Endothelial cell of umbilical vein (primary cell): ENCODE data around the gene SOX8.

Experiments
- EZH2 ChIP-seq: IDR thresholded peaks from 2 replicates; pipeline ENCODE4 v1.6.1; 2012; ENCODE audit warnings: borderline replicate concordance, low read depth, mild to moderate bottlenecking, moderate library complexity, low read length, inconsistent platforms; ENCODE audit not compliant: severe bottlenecking
- FOS ChIP-seq: IDR thresholded peaks from 2 replicates; pipeline ENCODE4 v1.6.1; 2011; ENCODE audit warnings: mild to moderate bottlenecking, low read length, moderate library complexity, borderline replicate concordance; ENCODE audit not compliant: insufficient read depth
- JUN ChIP-seq: IDR thresholded peaks from 2 replicates; pipeline ENCODE4 v1.6.1; 2011; ENCODE audit warnings: borderline replicate concordance, low read depth; ENCODE audit not compliant: insufficient read length, insufficient read depth
- POLR2A ChIP-seq: IDR thresholded peaks from 2 replicates; pipeline ENCODE4 v1.6.1; 2012; ENCODE audit warnings: low read depth, mild to moderate bottlenecking, control low read depth, low read length
- POLR2AphosphoS5 ChIP-seq: IDR thresholded peaks from 2 replicates; pipeline ENCODE4 v1.6.1; 2012; ENCODE audit warnings: low read depth, mild to moderate bottlenecking, control low read depth, low read length, moderate library complexity; ENCODE audit not compliant: insufficient read depth
- TF ChIP-seq, protein P1 (sequence below): IDR thresholded peaks from 2 replicates; pipeline ENCODE4 v1.6.1; 2011; ENCODE audit not compliant: insufficient read depth, insufficient read length
- TF ChIP-seq, protein P2 (sequence below), 2 donors: IDR thresholded peaks; 1 replicate in 1 of 2; 2 replicates in 1 of 2; pipeline ENCODE4 v1.5.1; 2011; ENCODE audit warnings: low read length in 2 of 2, mild to moderate bottlenecking in 2 of 2, moderate library complexity in 2 of 2, control low read depth in 1 of 2, inconsistent platforms in 1 of 2, low read depth in 1 of 2; ENCODE audit not compliant: insufficient read depth in 1 of 2; ENCODE audit errors: extremely low read depth in 1 of 2

DNA sequence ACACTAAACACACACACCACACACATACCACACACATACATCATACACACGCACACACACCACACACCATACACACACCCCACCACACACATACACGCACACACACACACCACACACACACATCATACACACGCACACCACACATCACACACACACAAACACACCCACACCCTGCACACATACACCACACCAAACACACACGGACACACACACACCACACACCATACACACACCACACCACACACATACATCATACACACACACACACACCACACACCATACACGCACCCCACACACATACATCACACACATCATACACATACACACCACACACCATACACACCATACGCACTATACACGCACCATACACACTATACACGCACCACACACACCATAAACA, 3.7 kb upstream of the SOX8 start:
- no peak for TF ChIP-seq EZH2
- TF ChIP-seq, protein P1, sequence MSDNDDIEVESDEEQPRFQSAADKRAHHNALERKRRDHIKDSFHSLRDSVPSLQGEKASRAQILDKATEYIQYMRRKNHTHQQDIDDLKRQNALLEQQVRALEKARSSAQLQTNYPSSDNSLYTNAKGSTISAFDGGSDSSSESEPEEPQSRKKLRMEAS = no peak
- TF ChIP-seq, protein P2, sequence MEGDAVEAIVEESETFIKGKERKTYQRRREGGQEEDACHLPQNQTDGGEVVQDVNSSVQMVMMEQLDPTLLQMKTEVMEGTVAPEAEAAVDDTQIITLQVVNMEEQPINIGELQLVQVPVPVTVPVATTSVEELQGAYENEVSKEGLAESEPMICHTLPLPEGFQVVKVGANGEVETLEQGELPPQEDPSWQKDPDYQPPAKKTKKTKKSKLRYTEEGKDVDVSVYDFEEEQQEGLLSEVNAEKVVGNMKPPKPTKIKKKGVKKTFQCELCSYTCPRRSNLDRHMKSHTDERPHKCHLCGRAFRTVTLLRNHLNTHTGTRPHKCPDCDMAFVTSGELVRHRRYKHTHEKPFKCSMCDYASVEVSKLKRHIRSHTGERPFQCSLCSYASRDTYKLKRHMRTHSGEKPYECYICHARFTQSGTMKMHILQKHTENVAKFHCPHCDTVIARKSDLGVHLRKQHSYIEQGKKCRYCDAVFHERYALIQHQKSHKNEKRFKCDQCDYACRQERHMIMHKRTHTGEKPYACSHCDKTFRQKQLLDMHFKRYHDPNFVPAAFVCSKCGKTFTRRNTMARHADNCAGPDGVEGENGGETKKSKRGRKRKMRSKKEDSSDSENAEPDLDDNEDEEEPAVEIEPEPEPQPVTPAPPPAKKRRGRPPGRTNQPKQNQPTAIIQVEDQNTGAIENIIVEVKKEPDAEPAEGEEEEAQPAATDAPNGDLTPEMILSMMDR (IDR thresholded peaks at IDR 0.05; ENCODE audit: extremely low read depth in 1 of 2, insufficient read depth in 1 of 2, low read depth in 1 of 2, low read length in 2 of 2) = no peak
- no peak for TF ChIP-seq POLR2AphosphoS5
- no peak for TF ChIP-seq FOS
- TF ChIP-seq POLR2A = no peak
- TF ChIP-seq JUN = no peak
